Measurements from ENCODE around the gene GGT1.
"Not testable (repeated sequence)": the region's sequence is repeated elsewhere in the genome, so short reads cannot be mapped to it uniquely, and the experiment has no call there.

The GGT1 gene

GRCh38 chr22:24584166-24584790 is 18.7 kb upstream of the GGT1 start:
- no peak for DNase-seq

- DNase-seq: no peak
Observed at GRCh38 chr22:24584871-24585411, 18.1 kb upstream of the GGT1 start.

GRCh38 chr22:24585461-24585860 is 17.5 kb upstream of the GGT1 start:
- no peak for DNase-seq

GRCh38 chr22:24585927-24586546 is 17.0 kb upstream of the GGT1 start:
- DNase-seq: no peak

- DNase-seq: no peak
Observed at GRCh38 chr22:24587251-24587650, 15.7 kb upstream of the GGT1 start.

- no peak for DNase-seq
Observed at GRCh38 chr22:24587948-24588347, 15.0 kb upstream of the GGT1 start.

GRCh38 chr22:24588381-24588756 is 14.6 kb upstream of the GGT1 start:
- DNase-seq: no peak

GRCh38 chr22:24588757-24589481 is 14.1 kb upstream of the GGT1 start:
- no peak for DNase-seq

- no peak for DNase-seq
Observed at GRCh38 chr22:24589518-24590030, 13.4 kb upstream of the GGT1 start.

- no peak for DNase-seq
Observed at GRCh38 chr22:24590596-24591173, 12.3 kb upstream of the GGT1 start.

- DNase-seq: no peak
Observed at GRCh38 chr22:24591286-24591830, 11.6 kb upstream of the GGT1 start.

- DNase-seq: no peak
Observed at GRCh38 chr22:24592058-24592850, 10.7 kb upstream of the GGT1 start.

GRCh38 chr22:24592851-24593558 is 10.0 kb upstream of the GGT1 start, which contains the start of gene LRRC75B:
Gene LRRC75B, minus strand, starts transcription at chr22:24593073. Its CDS starts 34 bp downstream, at chr22:24593039.
- no peak for DNase-seq

GRCh38 chr22:24593559-24593835 is 9.5 kb upstream of the GGT1 start:
- DNase-seq: not testable (repeated sequence)

- no peak for DNase-seq
Observed at GRCh38 chr22:24593836-24594568, 9.0 kb upstream of the GGT1 start.

GRCh38 chr22:24594569-24595120 is 8.3 kb upstream of the GGT1 start:
- no peak for DNase-seq

- no peak for DNase-seq
Observed at GRCh38 chr22:24595228-24595627, 7.8 kb upstream of the GGT1 start.

GRCh38 chr22:24595863-24596262 is 7.1 kb upstream of the GGT1 start:
- DNase-seq: no peak

- DNase-seq: not testable (repeated sequence)
Observed at GRCh38 chr22:24597076-24597475, 5.9 kb upstream of the GGT1 start.

GRCh38 chr22:24599514-24599913 is 3.5 kb upstream of the GGT1 start:
- no peak for DNase-seq
